HepG2 (cell line): Measurements from ENCODE around the gene DCST2. TPM values are rescaled to one million over a fixed set of nuclear protein-coding genes. Genes with fewer than 3 reads are reported as not detected.
A peak's percentile ranks its signal among the peaks of the same experiment; 100 is the strongest.

Experiments
- BCL3 ChIP-seq: sonication (generic); formaldehyde crosslinking; IDR thresholded peaks from 2 replicates; pipeline ENCODE4 v1.5.1; 2020; ENCODE audit warnings: mild to moderate bottlenecking, missing genetic modification reagents, moderate library complexity
- CBFB ChIP-seq: sonication (generic); formaldehyde crosslinking; IDR thresholded peaks from 2 replicates; pipeline ENCODE4 v1.4.0; 2020; ENCODE audit warnings: missing genetic modification reagents
- CHD4 ChIP-seq: fragments of 200-600 bp; sonication (generic); IDR thresholded peaks from 2 replicates; pipeline ENCODE4 v1.7.0; 2017; ENCODE audit warnings: mild to moderate bottlenecking, low read length, borderline replicate concordance
- ESRRA ChIP-seq: sonication (generic); formaldehyde crosslinking; IDR thresholded peaks from 2 replicates; pipeline ENCODE4 v1.5.1; 2020; ENCODE audit warnings: mild to moderate bottlenecking, low read depth, missing genetic modification reagents
- FOXJ3 ChIP-seq: sonication (generic); formaldehyde crosslinking; IDR thresholded peaks from 2 replicates; pipeline ENCODE4 v1.4.0; 2020; ENCODE audit warnings: missing genetic modification reagents, mild to moderate bottlenecking, borderline replicate concordance
- GATAD2A ChIP-seq: IDR thresholded peaks from 2 replicates; pipeline ENCODE4 v1.6.1; 2016
- HCFC1 ChIP-seq: fragments of 150-350 bp; IDR thresholded peaks from 2 replicates; pipeline ENCODE4 v1.6.1; 2014; ENCODE audit warnings: low read depth, low read length
- HNF4A ChIP-seq: sonication (generic); formaldehyde crosslinking; IDR thresholded peaks from 2 replicates; pipeline ENCODE4 v1.4.0; 2020; ENCODE audit warnings: missing genetic modification reagents
- HNRNPK ChIP-seq: fragments of 200-400 bp; formaldehyde crosslinking; IDR thresholded peaks from 2 replicates; pipeline ENCODE4 v1.6.1; 2018; ENCODE audit warnings: low read length, low read depth, moderate library complexity, mild to moderate bottlenecking; ENCODE audit not compliant: poor library complexity, severe bottlenecking
- HOXD1 ChIP-seq: sonication (generic); formaldehyde crosslinking; IDR thresholded peaks from 2 replicates; pipeline ENCODE4 v1.5.0; 2020; ENCODE audit warnings: missing genetic modification reagents
- KAT7 ChIP-seq: IDR thresholded peaks from 2 replicates; pipeline ENCODE4 v1.6.1; 2018; ENCODE audit warnings: borderline replicate concordance, missing compliant biosample characterization
- NR2F2 ChIP-seq: IDR thresholded peaks from 2 replicates; pipeline ENCODE4 v1.6.1; 2012; ENCODE audit warnings: low read depth, inconsistent platforms, borderline replicate concordance
- NR2F6 ChIP-seq, 2 experiments: IDR thresholded peaks; 2 replicates each; pipeline ENCODE4 v1.6.1; 2016; ENCODE audit warnings: antibody characterized with exemption in 1 of 2, mild to moderate bottlenecking in 1 of 2
- RCOR2 ChIP-seq: IDR thresholded peaks from 2 replicates; pipeline ENCODE4 v1.6.1; 2016; ENCODE audit warnings: missing biosample characterization, missing genetic modification reagents
- RNF219 ChIP-seq: sonication (generic); formaldehyde crosslinking; IDR thresholded peaks from 2 replicates; pipeline ENCODE4 v1.5.0; 2020; ENCODE audit warnings: mild to moderate bottlenecking, missing genetic modification reagents
- RXRB ChIP-seq: IDR thresholded peaks from 2 replicates; pipeline ENCODE4 v1.6.1; 2016; ENCODE audit warnings: borderline replicate concordance, missing genetic modification reagents, missing compliant biosample characterization
- SIN3A ChIP-seq: IDR thresholded peaks from 2 replicates; pipeline ENCODE4 v1.6.1; 2011; ENCODE audit warnings: low read depth, mild to moderate bottlenecking, control low read depth, low read length, borderline replicate concordance
- SMARCE1 ChIP-seq: fragments of 450-650 bp; IDR thresholded peaks from 2 replicates; pipeline ENCODE4 v1.6.1; 2017; ENCODE audit warnings: borderline replicate concordance
- YEATS2 ChIP-seq: sonication (generic); formaldehyde crosslinking; IDR thresholded peaks from 2 replicates; pipeline ENCODE4 v1.4.0; 2020; ENCODE audit warnings: missing genetic modification reagents, borderline replicate concordance
- YY1 ChIP-seq: IDR thresholded peaks from 2 replicates; pipeline ENCODE4 v1.6.1; 2011; ENCODE audit warnings: low read length, low read depth, moderate library complexity, mild to moderate bottlenecking; ENCODE audit not compliant: insufficient read depth, insufficient replicate concordance
- ZFP91 ChIP-seq: sonication (generic); formaldehyde crosslinking; IDR thresholded peaks from 2 replicates; pipeline ENCODE4 v1.9.0; 2022; ENCODE audit warnings: missing genetic modification reagents, mild to moderate bottlenecking, borderline replicate concordance
- ZNF629 ChIP-seq: sonication (generic); formaldehyde crosslinking; conservative IDR thresholded peaks from 2 replicates; pipeline ENCODE4 v1.5.0; 2020; ENCODE audit warnings: missing genetic modification reagents
- ZNF788 ChIP-seq: sonication (generic); formaldehyde crosslinking; IDR thresholded peaks from 2 replicates; pipeline ENCODE4 v1.5.0; 2020; ENCODE audit warnings: mild to moderate bottlenecking, missing genetic modification reagents, borderline replicate concordance
- polyA plus RNA-seq, 8 experiments: library from polyadenylated mRNA; depleted of rRNA in 3 of 8; stranded (reverse) in 7 of 8; unstranded in 1 of 8; fragments of >200 nt; fragmentation: Illumina TruSeq in 4 of 8; extraction: Trizol in 4 of 8; gene quantifications; 2 replicates each; pipeline versions ENCODE4 v1.2.1 to v1.2.3, GENCODE V29; 2011 to 2016; ENCODE audit warnings: low read depth in 4 of 8, missing spikeins in 1 of 8, mixed read lengths in 1 of 8; ENCODE audit not compliant: insufficient read depth in 1 of 8
- total RNA-seq, 5 experiments: library from RNA; depleted of rRNA; stranded (reverse); fragments of >200 nt; fragmentation: Illumina TruSeq; extraction: Trizol; gene quantifications; 2 replicates each; pipeline ENCODE4 v1.2.3, GENCODE V29; 2016; ENCODE audit warnings: low read depth in 1 of 5
- TF ChIP-seq, protein P1 (sequence below): sonication (generic); formaldehyde crosslinking; IDR thresholded peaks from 2 replicates; pipeline ENCODE4 v1.5.0; 2020; ENCODE audit warnings: missing genetic modification reagents

The DCST2 gene
- total and polyA plus RNA-seq, 2 of the 13 experiments (the other 11 are each of a cell fraction or from before 2014, with no cell fraction given): 0.74 TPM; not detected in 1

DNA sequence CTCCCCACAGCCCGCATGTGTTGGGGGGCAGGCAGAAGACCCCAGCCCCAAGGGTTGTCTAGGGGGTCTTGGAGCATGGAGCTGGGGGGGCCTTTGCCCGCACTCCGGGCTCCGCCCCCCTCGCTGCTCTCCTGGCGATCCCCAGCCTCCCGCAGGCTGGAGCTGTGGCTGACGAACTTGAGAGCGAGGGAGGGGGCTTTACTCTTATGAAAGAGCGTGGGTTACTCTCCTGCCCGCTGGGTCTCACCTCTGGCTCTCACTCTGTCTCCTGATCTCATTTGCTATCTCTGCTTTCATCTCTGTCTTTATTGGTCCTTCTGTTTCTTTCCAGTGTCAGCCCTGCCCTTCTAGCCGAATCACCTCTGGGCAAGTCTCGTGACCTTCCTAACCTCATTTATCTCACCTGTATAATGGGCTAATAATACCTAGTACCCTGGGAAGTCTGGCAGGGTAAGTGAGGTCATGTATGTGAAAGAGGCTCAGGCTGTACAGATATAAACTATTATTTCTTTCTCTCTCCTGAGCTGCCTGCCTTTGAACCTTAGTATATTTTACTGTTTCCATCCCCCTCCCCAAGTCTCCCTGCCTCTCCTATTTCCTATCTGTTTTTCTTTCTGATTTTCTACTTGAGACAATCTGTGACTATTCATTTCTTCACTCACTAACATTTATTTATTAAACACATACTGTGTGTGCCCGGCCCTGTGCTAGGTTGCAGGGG lies 30.7 kb upstream of the DCST2 start (continued):
- TF ChIP-seq RNF219 (peak; percentile 52; the same call in 1 of the 2 replicates), FOXJ3 (no peak), ZNF629 (CRISPR knock-in tag) (peak; percentile 98), BCL3 (CRISPR knock-in tag) (0 out of 2 replicates have a peak, but pooled peaks have one; percentile 8), HOXD1 (CRISPR knock-in tag) (no peak), HNF4A (no peak), CBFB (CRISPR knock-in tag) (no peak), YY1 (peak; percentile 7), NR2F2 (0 out of 2 replicates have a peak, but pooled peaks have one; percentile 11), KAT7 (CRISPR knock-in tag) (no peak), ESRRA (CRISPR knock-in tag) (peak; percentile 65; the same call in 1 of the 2 replicates), RCOR2 (CRISPR knock-in tag) (peak; percentile 52; the same call in 1 of the 2 replicates), HCFC1 (no peak), NR2F6 (IDR thresholded peaks at IDR 0.05) (no peak), NR2F6 (CRISPR knock-in tag; IDR thresholded peaks at IDR 0.05) (no peak), HNRNPK (peak; percentile 11), RXRB (CRISPR knock-in tag) (peak; percentile 1; the same call in 1 of the 2 replicates), ZNF788 (no peak), SIN3A (peak; percentile 59; the same call in 1 of the 2 replicates), ZFP91 (CRISPR knock-in tag) (no peak), SMARCE1 (no peak), YEATS2 (CRISPR knock-in tag) (no peak), GATAD2A (CRISPR knock-in tag) (no peak), CHD4 (peak; percentile 99)
- TF ChIP-seq, protein P1, sequence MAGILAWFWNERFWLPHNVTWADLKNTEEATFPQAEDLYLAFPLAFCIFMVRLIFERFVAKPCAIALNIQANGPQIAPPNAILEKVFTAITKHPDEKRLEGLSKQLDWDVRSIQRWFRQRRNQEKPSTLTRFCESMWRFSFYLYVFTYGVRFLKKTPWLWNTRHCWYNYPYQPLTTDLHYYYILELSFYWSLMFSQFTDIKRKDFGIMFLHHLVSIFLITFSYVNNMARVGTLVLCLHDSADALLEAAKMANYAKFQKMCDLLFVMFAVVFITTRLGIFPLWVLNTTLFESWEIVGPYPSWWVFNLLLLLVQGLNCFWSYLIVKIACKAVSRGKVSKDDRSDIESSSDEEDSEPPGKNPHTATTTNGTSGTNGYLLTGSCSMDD (CRISPR knock-in tag): no peak
